Heart left ventricle (tissue), 13 donors: Measurements from ENCODE around the gene RNF5.
A peak's percentile ranks its signal among the peaks of the same experiment; 100 is the strongest.

Source experiments
- CTCF ChIP-seq, 12 donors: fragments of 200-600 bp; sonication (generic) in 4 of 12; IDR thresholded peaks; one replicate each; pipeline versions ENCODE4 v1.5.0 to v1.8.0; 2018 to 2022; ENCODE audit warnings: antibody characterized with exemption in 12 of 12, mild to moderate bottlenecking in 5 of 12
- POLR2A ChIP-seq, 2 donors: fragments of 450-650 bp; IDR thresholded peaks; one replicate each; pipeline ENCODE4 v1.6.1; 2017; ENCODE audit warnings: antibody characterized with exemption in 2 of 2, mild to moderate bottlenecking in 2 of 2, moderate library complexity in 2 of 2
- donor health status: ischemic (EF 13 %, LVEDD 7.1; RV severe dilation, severe dysfunction).
- donor health status: DM: no; HTN: yes; CAD: no.
- donor health status: DM: no; HTN: no; CAD: no.
- donor health status: ischemic (EF 25% LVEDD 6.9; RV normal size, moderate dysfunction).
- donor health status: ischemic (EF 25% LVEDD 5.7; RV mildly dilated, moderate dysfunction).
- donor health status: ischemic (EF 35%, LVEDD 5.7; RV mildly dilated, moderate dysfunction).
- donor health status: nonischemic (EF 11% LVEDD 7.7; RV severe dilation, severe dysfunction).
- donor health status: DM: yes; HTN: yes; CAD: no.
- donor health status: PGD.
- donor health status: ischemic (EF 29% LVEDD 5.4; RV normal size, mild dysfunction).
- donor health status: nonischemic (EF 23%, LVEDD 6.1; RV moderate dilation, normal function).

GRCh38 chr6:32153564-32154513 is 24.4 kb upstream of the RNF5 start, which contains the start of gene PPT2:
- TF ChIP-seq CTCF (IDR thresholded peaks at IDR 0.05) (peak in 5 of 12 donors; percentile 3 to 46 (median 18)), POLR2A (IDR thresholded peaks at IDR 0.05) (no peak)
